Osteoblast (primary cell): ENCODE data around the gene ATP6V1C2. TPM values are rescaled to one million over a fixed set of nuclear protein-coding genes. Genes with fewer than 3 reads are reported as not detected.

Experiments used
- DNase-seq: peaks from one replicate; pipeline ENCODE4 v3.0.0; 2011; ENCODE audit warnings: low spot score, mixed read lengths; ENCODE audit not compliant: insufficient read length; ENCODE audit errors: missing footprints
- H2AFZ ChIP-seq: 2 replicates; pipeline ENCODE4 v1.6.0; 2011; ENCODE audit warnings: mild to moderate bottlenecking, low read length
- H3K27ac ChIP-seq: 2 replicates; pipeline ENCODE4 v1.5.1; 2011; ENCODE audit warnings: mild to moderate bottlenecking, low read depth, low read length, moderate library complexity
- H3K27me3 ChIP-seq: 2 replicates; pipeline ENCODE4 v1.6.0; 2012; ENCODE audit warnings: mild to moderate bottlenecking, control low read depth, inconsistent platforms, low read length, moderate library complexity; ENCODE audit not compliant: insufficient read depth
- H3K36me3 ChIP-seq: 2 replicates; pipeline ENCODE4 v1.5.1; 2011; ENCODE audit warnings: mild to moderate bottlenecking, low read length, control low read depth, moderate library complexity; ENCODE audit not compliant: insufficient read depth
- H3K4me1 ChIP-seq: 2 replicates; pipeline ENCODE4 v1.5.1; 2011; ENCODE audit warnings: mild to moderate bottlenecking, low read length, control low read depth, moderate library complexity; ENCODE audit not compliant: insufficient read depth
- H3K4me2 ChIP-seq: 2 replicates; pipeline ENCODE4 v1.6.0; 2011; ENCODE audit warnings: mild to moderate bottlenecking, low read length; ENCODE audit not compliant: insufficient read depth
- H3K4me3 ChIP-seq: fragments of 200-600 bp; sonication (generic); 3 replicates; pipeline ENCODE4 v1.5.1; 2012; ENCODE audit warnings: mild to moderate bottlenecking, low read length, inconsistent platforms; ENCODE audit not compliant: insufficient read depth
- H3K79me2 ChIP-seq: 2 replicates; pipeline ENCODE4 v1.6.0; 2012; ENCODE audit warnings: mild to moderate bottlenecking, low read length, control low read depth, inconsistent platforms; ENCODE audit not compliant: insufficient read depth
- H3K9me3 ChIP-seq: 2 replicates; pipeline ENCODE4 v1.5.1; 2011; ENCODE audit warnings: low read depth, low read length, control low read depth
- H4K20me1 ChIP-seq: 2 replicates; pipeline ENCODE4 v1.6.0; 2012; ENCODE audit warnings: mild to moderate bottlenecking, low read length, control low read depth; ENCODE audit not compliant: insufficient read depth
- total RNA-seq: library from RNA; depleted of rRNA; stranded (reverse); fragments of >200 nt; gene quantifications from 2 replicates; pipeline ENCODE4 v1.2.3, GENCODE V29; 2012
- TF ChIP-seq, protein P1 (sequence below): IDR thresholded peaks from 2 replicates; pipeline ENCODE4 v1.5.1; 2011; ENCODE audit warnings: mild to moderate bottlenecking, low read depth, low read length, moderate library complexity; ENCODE audit errors: extremely low read depth

Gene ATP6V1C2
- total RNA-seq, 1 donor = under 0.01 TPM

- DNase-seq = no peak
- Histone ChIP-seq H3K27me3 (peaks cover 14% of the 10 kb centered on the region), H3K27ac (no peak overlapping the region), H3K4me2 (no peak overlapping the region), H3K9me3 (no peaks in the 10 kb centered on the region), H3K36me3 (no peaks in the 10 kb centered on the region), H3K4me3 (no peak overlapping the region), H3K4me1 (no peaks in the 10 kb centered on the region), H4K20me1 (no peaks in the 10 kb centered on the region), H2AFZ (no peak overlapping the region), H3K79me2 (no peaks in the 10 kb centered on the region)
- TF ChIP-seq, protein P1, sequence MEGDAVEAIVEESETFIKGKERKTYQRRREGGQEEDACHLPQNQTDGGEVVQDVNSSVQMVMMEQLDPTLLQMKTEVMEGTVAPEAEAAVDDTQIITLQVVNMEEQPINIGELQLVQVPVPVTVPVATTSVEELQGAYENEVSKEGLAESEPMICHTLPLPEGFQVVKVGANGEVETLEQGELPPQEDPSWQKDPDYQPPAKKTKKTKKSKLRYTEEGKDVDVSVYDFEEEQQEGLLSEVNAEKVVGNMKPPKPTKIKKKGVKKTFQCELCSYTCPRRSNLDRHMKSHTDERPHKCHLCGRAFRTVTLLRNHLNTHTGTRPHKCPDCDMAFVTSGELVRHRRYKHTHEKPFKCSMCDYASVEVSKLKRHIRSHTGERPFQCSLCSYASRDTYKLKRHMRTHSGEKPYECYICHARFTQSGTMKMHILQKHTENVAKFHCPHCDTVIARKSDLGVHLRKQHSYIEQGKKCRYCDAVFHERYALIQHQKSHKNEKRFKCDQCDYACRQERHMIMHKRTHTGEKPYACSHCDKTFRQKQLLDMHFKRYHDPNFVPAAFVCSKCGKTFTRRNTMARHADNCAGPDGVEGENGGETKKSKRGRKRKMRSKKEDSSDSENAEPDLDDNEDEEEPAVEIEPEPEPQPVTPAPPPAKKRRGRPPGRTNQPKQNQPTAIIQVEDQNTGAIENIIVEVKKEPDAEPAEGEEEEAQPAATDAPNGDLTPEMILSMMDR = no peak
Measured at GRCh38 chr2:10761591-10761990, 40.2 kb downstream of the ATP6V1C2 start.

GRCh38 chr2:10762651-10763460 is 41.4 kb downstream of the ATP6V1C2 start:
- Histone ChIP-seq H3K4me1 (no peaks in the 10 kb centered on the region), H4K20me1 (no peaks in the 10 kb centered on the region), H2AFZ (no peak overlapping the region), H3K27ac (no peak overlapping the region), H3K9me3 (no peaks in the 10 kb centered on the region), H3K4me2 (peak overlapping the region; percentile 14), H3K4me3 (no peak overlapping the region), H3K36me3 (no peaks in the 10 kb centered on the region), H3K79me2 (no peaks in the 10 kb centered on the region), H3K27me3 (peaks cover 14% of the 10 kb centered on the region)
- peak; percentile 89 for DNase-seq
- TF ChIP-seq, protein P1 = no peak

- no peak overlapping the region for H3K27ac ChIP-seq
- peak; percentile 61 for DNase-seq
- TF ChIP-seq, protein P1 = no peak
- no peak overlapping the region for H3K4me3 ChIP-seq
- no peaks in the 10 kb centered on the region for H3K79me2 ChIP-seq
- no peaks in the 10 kb centered on the region for H3K36me3 ChIP-seq
- H2AFZ ChIP-seq = no peak overlapping the region
- no peaks in the 10 kb centered on the region for H4K20me1 ChIP-seq
- H3K27me3 ChIP-seq = peaks cover 14% of the 10 kb centered on the region
- H3K4me1 ChIP-seq = no peaks in the 10 kb centered on the region
- no peak overlapping the region for H3K4me2 ChIP-seq
- no peaks in the 10 kb centered on the region for H3K9me3 ChIP-seq
Measured at GRCh38 chr2:10763461-10763800, 42.0 kb downstream of the ATP6V1C2 start.

DNA sequence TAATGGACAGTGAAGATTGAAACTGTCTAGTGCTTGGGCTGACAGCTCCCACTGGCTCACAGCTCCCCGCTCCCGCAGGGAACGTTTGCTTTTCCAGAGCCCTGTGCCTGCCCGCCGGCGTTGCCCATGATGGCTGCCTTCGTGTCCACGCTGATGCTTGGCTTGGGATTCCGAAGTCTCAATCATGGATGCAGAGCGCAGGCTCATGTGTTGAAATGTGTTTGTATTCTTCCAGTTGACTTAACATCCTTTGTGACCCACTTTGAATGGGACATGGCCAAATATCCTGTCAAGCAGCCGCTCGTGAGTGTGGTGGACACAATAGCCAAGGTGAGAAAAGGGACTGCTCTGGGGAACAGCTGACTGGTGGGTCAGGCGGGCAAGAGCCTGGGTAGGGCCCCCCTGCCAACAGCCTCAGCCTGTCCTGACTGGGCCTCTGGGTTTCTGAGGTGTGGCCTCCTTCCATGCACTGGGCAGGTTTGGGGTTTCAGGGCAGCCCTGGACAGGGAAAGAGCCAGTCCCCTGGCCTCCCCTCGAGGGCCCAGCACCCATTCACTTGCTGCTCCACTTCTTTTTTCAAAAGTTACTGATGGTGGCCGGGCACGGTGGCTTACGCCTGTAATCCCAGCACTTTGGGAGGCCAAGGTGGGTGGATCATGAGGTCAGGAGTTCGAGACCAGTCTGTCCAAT is 42.8 kb downstream of the ATP6V1C2 start:
- Histone ChIP-seq H3K79me2 (no peaks in the 10 kb centered on the region), H3K4me2 (no peak overlapping the region), H3K9me3 (no peaks in the 10 kb centered on the region), H3K27ac (no peak overlapping the region), H3K27me3 (peaks cover 14% of the 10 kb centered on the region), H3K4me3 (no peak overlapping the region), H3K4me1 (no peaks in the 10 kb centered on the region), H4K20me1 (no peaks in the 10 kb centered on the region), H2AFZ (no peak overlapping the region), H3K36me3 (no peaks in the 10 kb centered on the region)
- TF ChIP-seq, protein P1 = no peak
- peak; percentile 71 for DNase-seq
